A549 (cell line): Measurements from ENCODE around the gene IL6ST.
"Not testable (repeated sequence)": the region's sequence is repeated elsewhere in the genome, so short reads cannot be mapped to it uniquely, and the experiment has no call there.

Experiments used
- CHD2 ChIP-seq: fragments of 150-350 bp; IDR thresholded peaks from 2 replicates; pipeline ENCODE4 v1.6.1; 2014; ENCODE audit warnings: low read length; ENCODE audit not compliant: partially characterized antibody
- CHD4 ChIP-seq: fragments of 200-600 bp; sonication (generic); IDR thresholded peaks from 2 replicates; pipeline ENCODE4 v1.6.1; 2016; ENCODE audit warnings: antibody characterized with exemption, mild to moderate bottlenecking, borderline replicate concordance
- EP300 ChIP-seq, 2 experiments: fragments of >200 bp; sonication (Bioruptor Twin); formaldehyde crosslinking; IDR thresholded peaks; 2 replicates in 1 of 2; 3 replicates in 1 of 2; pipeline ENCODE4 v1.6.1; 2016 to 2017
- HEYL ChIP-seq: fragments of 250-450 bp; sonication (Bioruptor Pico); IDR thresholded peaks from 2 replicates; pipeline ENCODE4 v1.8.0; 2021; ENCODE audit warnings: mild to moderate bottlenecking, moderate library complexity
- NR3C1 ChIP-seq: fragments of >200 bp; sonication (Bioruptor Twin); formaldehyde crosslinking; IDR thresholded peaks from 3 replicates; pipeline ENCODE4 v1.6.1; 2017
- POLR2A ChIP-seq: IDR thresholded peaks from 2 replicates; pipeline ENCODE4 v1.6.1; 2012; ENCODE audit warnings: mild to moderate bottlenecking, low read length
- RARB ChIP-seq: fragments of 250-450 bp; sonication (Bioruptor Pico); IDR thresholded peaks from 2 replicates; pipeline ENCODE4 v1.8.0; 2021; ENCODE audit warnings: mild to moderate bottlenecking, moderate library complexity
- ZFP36 ChIP-seq: fragments of 450-650 bp; IDR thresholded peaks from 2 replicates; pipeline ENCODE4 v1.6.1; 2014; ENCODE audit warnings: borderline replicate concordance; ENCODE audit not compliant: partially characterized antibody
- ZSCAN20 ChIP-seq: fragments of 250-450 bp; sonication (Bioruptor Pico); IDR thresholded peaks from 2 replicates; pipeline ENCODE4 v1.8.0; 2022; ENCODE audit warnings: mild to moderate bottlenecking, moderate library complexity
- TF ChIP-seq, protein P1 (sequence below): fragments of >200 bp; sonication (Bioruptor Twin); formaldehyde crosslinking; IDR thresholded peaks from 3 replicates; pipeline ENCODE4 v1.5.1; 2016
- TF ChIP-seq, protein P2 (sequence below): fragments of 450-650 bp; IDR thresholded peaks from 2 replicates; pipeline ENCODE4 v1.6.1; 2014; ENCODE audit warnings: antibody characterized with exemption
- TF ChIP-seq, protein P3 (sequence below): IDR thresholded peaks from 2 replicates; pipeline ENCODE4 v1.6.1; 2012
- TF ChIP-seq, protein P4 (sequence below): fragments of 200-600 bp; sonication (generic); IDR thresholded peaks from 2 replicates; pipeline ENCODE4 v1.6.1; 2016; ENCODE audit warnings: antibody characterized with exemption, mild to moderate bottlenecking, moderate library complexity

DNA sequence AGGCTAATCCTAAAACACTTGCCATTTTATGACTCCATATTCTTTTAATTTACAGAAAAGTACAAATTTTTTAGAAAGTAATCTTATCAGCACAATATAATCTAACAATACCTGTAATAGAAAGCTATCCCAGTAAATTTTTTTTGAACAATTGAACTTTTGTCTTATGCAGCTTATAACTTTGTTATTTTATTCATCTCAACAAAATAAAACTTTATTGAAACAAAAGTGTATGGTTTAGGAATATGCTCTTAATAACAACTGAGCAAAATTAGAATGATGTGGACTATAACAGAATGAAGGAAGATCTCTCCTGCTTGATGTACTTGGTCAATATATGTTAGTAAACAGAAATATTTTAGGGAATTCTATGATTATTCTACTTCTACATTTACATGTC is 57.2 kb downstream of the IL6ST start:
- TF ChIP-seq, protein P1, sequence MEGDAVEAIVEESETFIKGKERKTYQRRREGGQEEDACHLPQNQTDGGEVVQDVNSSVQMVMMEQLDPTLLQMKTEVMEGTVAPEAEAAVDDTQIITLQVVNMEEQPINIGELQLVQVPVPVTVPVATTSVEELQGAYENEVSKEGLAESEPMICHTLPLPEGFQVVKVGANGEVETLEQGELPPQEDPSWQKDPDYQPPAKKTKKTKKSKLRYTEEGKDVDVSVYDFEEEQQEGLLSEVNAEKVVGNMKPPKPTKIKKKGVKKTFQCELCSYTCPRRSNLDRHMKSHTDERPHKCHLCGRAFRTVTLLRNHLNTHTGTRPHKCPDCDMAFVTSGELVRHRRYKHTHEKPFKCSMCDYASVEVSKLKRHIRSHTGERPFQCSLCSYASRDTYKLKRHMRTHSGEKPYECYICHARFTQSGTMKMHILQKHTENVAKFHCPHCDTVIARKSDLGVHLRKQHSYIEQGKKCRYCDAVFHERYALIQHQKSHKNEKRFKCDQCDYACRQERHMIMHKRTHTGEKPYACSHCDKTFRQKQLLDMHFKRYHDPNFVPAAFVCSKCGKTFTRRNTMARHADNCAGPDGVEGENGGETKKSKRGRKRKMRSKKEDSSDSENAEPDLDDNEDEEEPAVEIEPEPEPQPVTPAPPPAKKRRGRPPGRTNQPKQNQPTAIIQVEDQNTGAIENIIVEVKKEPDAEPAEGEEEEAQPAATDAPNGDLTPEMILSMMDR: not testable (repeated sequence)
- TF ChIP-seq, protein P2, sequence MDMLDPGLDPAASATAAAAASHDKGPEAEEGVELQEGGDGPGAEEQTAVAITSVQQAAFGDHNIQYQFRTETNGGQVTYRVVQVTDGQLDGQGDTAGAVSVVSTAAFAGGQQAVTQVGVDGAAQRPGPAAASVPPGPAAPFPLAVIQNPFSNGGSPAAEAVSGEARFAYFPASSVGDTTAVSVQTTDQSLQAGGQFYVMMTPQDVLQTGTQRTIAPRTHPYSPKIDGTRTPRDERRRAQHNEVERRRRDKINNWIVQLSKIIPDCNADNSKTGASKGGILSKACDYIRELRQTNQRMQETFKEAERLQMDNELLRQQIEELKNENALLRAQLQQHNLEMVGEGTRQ: not testable (repeated sequence)
- TF ChIP-seq, protein P3, sequence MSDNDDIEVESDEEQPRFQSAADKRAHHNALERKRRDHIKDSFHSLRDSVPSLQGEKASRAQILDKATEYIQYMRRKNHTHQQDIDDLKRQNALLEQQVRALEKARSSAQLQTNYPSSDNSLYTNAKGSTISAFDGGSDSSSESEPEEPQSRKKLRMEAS: not testable (repeated sequence)
- not testable (repeated sequence) for TF ChIP-seq ZSCAN20 (CRISPR knock-in tag); EP300 (IDR thresholded peaks at IDR 0.05); HEYL (CRISPR knock-in tag); POLR2A; NR3C1; CHD2; RARB; ZFP36; CHD4
- TF ChIP-seq, protein P4, sequence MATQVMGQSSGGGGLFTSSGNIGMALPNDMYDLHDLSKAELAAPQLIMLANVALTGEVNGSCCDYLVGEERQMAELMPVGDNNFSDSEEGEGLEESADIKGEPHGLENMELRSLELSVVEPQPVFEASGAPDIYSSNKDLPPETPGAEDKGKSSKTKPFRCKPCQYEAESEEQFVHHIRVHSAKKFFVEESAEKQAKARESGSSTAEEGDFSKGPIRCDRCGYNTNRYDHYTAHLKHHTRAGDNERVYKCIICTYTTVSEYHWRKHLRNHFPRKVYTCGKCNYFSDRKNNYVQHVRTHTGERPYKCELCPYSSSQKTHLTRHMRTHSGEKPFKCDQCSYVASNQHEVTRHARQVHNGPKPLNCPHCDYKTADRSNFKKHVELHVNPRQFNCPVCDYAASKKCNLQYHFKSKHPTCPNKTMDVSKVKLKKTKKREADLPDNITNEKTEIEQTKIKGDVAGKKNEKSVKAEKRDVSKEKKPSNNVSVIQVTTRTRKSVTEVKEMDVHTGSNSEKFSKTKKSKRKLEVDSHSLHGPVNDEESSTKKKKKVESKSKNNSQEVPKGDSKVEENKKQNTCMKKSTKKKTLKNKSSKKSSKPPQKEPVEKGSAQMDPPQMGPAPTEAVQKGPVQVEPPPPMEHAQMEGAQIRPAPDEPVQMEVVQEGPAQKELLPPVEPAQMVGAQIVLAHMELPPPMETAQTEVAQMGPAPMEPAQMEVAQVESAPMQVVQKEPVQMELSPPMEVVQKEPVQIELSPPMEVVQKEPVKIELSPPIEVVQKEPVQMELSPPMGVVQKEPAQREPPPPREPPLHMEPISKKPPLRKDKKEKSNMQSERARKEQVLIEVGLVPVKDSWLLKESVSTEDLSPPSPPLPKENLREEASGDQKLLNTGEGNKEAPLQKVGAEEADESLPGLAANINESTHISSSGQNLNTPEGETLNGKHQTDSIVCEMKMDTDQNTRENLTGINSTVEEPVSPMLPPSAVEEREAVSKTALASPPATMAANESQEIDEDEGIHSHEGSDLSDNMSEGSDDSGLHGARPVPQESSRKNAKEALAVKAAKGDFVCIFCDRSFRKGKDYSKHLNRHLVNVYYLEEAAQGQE: not testable (repeated sequence)
